Myocyte (in vitro differentiated cells): ENCODE measurements around the gene RBBP8NL. TPM values are rescaled to one million over a fixed set of nuclear protein-coding genes. Genes with fewer than 3 reads are reported as not detected.

Experiments used
- DNase-seq: peaks from one replicate; pipeline ENCODE4 v3.0.0-alpha.2; 2012; ENCODE audit warnings: low read depth
- total RNA-seq: library from RNA; depleted of rRNA; stranded (reverse); fragments of >200 nt; gene quantifications from 2 replicates; pipeline ENCODE4 v1.2.3, GENCODE V29; 2014

Gene RBBP8NL
- total RNA-seq, 1 donor from 2014 or later, result 0.05 TPM

- no peak for DNase-seq
Observed at GRCh38 chr20:62422636-62423325, 4.6 kb downstream of the RBBP8NL start.

DNA sequence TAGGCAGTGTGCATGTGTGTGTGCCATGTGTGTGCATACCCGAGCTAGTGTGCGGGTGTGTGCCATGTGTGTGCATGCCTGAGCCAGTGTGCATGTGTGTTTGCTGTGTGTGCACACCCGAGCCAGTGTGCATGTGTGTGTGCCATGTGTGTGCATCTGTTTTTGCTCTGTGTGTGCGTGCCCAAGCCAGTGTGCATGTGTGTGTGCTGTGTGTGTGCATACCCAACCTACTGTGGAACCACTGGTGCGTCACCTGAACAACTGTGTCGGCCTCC lies 5.7 kb downstream of the RBBP8NL start:
- no peak for DNase-seq

DNA sequence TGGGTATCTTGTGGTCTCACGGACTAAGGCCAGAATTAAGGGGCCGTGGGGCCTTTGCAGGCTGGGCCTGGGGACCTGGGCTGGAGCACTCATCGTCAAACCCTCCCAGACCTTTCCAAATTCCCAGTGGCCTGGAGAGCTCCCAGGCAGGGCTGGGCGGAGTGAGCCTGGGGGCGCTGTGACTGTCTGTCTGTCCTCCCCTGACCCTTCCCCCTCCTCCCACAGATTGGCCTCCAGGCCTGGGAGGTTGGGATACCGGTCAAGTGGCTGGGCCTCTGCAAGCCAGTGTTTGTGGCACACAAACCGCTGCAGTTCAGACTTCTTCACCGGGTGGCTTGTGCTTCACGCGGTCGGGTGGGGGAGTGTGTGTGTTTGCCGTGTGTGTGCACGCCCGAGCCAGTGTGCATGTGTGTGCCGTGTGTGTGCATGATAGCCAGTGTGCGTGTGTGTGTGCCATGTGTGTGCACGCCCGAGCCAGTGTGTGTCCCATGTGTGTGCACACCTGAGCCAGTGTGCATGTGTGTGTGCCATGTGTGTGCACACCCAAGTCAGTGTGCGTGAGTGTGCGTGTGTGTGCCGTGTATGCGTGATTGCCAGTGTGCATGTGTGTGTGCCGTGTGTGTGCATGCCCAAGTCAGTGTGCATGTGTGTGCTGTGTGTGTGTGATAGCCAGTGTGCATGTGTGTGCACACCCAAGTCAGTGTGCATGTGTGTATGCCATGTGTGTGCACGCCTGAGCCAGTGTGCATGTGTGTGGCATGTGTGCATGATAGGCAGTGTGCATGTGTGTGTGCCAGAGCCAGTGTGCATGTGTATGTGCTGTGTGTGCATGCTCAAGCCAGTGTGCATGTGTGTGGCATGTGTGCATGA lies 6.3 kb downstream of the RBBP8NL start:
- DNase-seq, result no peak

GRCh38 chr20:62419759-62420158 lies 7.6 kb downstream of the RBBP8NL start:
- no peak for DNase-seq

DNA sequence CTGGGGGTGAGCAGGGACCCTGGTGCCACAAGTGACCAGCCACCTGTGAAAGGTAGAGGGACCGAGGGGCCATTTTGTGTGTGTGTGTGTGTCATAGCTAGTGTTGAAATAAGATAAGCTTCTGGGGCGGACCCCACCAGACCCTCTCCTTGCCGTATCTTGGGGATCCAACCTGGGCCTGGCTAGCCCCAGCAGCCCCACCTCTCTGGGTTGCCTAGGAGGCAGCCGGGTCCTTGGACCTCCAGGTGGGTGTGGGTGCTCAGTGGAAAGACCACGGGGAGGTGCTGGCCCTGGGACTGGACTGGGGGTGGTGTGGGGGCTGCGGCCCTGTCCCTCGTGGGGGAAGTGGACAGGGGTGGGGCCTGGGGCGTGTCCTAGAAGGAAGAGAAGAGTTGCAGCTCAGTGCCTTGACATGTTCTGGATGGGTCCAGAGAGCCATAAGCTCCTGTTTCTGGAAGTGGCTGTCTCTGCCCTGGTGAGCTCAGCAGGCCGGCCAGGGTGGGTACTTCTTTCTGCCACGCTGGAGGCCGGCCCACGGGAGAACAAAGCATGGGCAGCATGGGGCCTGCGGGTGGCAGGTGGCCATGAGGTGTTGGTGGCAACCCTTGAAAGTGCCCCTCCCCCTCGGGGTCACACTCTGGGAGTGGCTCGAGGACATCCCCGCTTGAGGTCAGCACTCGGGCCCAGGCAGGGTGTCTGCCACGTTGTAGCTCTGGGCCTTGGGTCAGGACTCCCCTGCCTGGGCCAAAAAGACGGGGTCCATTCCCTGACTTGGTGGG lies 8.4 kb downstream of the RBBP8NL start:
- DNase-seq, result no peak

DNA sequence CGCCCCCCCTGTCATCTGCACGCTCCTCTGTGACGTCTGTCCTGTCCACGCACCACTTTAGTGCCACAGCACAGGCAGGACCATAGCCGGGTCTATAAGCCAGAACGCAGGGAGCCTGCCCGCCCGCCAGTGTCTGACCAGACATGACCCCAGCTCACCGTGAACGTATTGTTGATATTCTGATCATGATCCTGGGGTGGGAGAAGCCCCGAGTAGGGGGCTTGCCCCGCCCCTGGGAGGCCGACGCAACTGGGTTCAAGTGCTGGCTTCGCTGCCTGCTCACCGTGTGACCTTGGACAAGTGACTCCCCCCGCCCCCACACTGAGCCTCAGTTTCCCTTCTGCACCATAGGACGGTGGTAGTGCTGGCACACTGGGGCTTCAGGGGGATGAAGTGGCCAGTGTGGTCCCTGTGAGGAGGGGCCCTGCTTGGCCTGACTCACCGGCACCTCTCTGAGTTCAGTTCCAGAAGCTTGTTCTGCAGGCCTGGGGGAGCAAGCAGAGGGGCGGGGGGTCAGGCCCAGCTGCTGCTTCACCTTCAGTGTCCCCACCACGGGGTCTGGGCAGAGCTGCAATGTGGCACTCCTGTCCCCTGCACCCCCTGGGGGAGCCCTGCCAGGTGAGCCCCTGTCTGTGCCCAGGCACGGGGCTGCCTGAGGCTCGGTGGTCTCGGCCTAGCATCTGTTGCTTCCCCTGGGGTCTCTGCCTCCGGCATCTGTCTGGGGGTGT lies 9.2 kb downstream of the RBBP8NL start:
- no peak for DNase-seq

DNA sequence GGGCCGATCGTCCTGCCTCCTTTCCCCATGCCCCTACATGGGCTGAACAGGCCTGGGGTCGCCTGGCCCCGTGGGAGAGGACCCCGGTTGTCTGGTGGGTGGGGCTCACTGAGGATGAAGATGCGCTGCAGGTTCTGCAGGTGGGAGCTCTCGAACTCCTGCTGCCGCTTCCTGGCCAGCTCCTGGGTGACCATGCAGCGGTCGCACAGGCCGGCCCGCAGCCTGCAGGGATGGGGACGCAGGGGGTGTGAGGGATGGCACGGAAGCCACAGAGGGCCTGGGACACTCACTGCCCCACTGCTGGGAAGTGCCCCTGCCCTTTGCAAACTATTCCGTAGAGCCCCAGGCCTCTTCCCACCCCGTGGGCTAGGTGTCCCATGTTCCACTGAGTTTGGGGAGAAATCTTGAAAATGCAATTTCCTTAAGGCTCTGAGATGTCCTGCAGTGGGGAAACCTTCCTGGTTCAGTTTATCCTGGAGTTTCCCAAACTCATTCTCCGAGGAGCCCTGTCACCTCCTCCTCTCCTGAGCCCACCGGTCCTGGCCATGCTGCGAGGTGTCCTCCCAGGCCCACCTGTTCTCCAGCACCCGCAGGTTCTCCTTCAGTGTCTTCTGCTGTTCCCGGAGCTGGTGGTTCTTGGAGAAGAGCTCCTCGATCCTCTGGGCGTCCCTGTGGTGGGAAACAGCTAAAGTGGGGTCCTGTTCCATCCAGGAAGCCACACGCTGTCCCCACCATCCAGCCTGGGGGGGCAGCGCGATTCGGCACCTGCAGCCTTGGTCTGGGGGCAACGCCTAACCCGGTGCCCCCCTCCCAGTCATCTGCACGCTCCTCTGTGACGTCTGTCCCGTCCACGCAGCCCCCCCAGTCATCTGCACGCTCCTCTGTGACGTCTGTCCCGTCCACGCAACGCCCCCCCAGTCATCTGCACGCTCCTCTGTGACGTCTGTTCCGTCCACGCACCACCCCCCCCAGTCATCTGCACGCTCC lies 10.4 kb downstream of the RBBP8NL start:
- DNase-seq, result no peak

- no peak for DNase-seq
Observed at GRCh38 chr20:62415354-62416111, 11.8 kb downstream of the RBBP8NL start.

DNA sequence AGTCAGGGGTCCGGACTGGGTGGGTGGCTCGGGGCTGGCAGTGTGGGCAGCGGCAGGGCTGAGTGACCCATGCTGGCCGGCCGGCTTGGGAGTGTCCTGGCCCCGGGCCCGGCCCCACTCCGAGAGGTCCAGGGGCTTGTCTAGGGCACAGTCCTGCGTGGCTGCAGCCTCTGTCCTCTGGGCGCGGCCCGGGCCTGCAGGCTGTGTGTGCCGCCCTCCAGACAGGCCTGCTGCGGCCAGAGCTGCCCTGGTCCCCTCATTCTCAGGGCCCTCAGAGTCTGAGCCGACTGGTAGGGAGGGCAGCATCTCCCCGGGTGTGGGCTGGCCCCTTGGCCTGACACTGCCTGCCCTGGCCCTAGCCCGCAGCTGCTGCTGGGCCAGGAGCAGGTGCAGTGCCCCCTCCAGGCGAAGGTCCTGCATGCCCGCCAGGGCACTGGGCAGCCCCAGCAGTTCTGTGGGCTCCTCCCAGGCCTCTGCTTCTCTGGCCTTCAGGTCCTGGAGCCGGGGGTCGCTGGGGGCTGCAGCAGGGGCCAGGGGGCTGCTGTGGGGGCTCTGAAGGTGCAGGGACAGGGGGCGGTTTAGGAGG lies 13.3 kb downstream of the RBBP8NL start:
- DNase-seq, result peak; percentile 68

DNA sequence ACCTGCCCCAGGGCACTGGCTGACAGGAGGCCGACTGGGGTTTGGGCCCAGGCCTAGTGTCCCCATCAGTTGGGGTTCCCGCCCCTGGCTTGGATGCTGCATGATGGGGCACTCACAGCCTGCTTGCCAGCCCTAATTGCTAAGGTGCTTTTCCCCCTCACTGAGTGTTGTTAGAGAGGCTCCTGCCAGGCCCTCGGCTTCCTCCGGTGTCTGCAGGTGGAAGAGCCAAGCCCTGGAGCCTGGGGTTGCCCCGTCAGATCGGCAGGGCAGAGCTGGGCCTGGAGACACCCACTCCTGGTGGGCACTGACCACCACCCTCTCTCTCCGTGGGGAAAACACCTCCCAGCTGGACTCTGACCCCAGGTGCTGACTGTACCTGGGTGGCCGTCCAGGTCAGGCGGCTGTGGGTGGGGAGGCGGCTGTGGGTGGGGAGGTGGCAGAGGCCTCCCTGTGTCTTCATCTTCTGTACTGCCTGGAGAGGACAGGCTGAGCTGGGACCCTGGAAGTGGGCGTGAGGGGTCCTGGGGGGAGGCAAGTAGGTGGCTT lies 14.2 kb downstream of the RBBP8NL start:
- no peak for DNase-seq

- no peak for DNase-seq
Observed at GRCh38 chr20:62412194-62413024, 14.9 kb downstream of the RBBP8NL start.

DNA sequence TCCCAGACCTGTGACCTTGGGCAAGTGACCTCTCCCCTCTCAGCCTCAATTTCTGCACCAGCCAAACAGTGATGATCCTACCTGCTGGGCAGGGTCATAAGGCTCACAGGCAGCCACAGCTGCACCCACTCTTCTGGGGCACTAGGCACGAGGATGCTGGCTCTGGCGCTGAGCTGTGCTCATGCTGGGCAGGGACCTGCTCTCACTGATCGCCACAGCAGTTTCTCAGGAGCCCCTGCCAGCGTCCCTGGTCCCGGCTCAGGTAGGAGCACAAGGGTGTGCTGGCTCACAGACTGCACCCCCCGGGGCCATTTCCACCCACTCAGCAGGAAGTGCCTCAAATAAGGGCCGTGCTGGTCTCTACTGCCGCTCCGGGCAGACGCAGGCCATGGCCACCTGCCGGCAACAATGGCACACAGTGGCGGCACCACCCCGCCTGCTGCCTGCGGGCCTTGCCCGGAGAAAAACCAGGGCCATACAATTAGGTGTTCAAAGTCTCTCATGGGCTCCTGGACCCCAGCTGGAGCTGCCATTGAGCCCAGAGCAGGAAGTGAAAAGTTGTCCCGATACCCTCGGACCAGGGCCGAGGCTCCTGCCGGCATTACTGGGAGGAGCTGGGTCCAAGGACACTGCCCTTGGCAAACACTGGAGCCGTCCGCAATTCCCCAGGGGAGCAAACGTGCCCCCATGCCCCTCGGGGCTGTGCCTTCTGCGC lies 15.7 kb downstream of the RBBP8NL start:
- no peak for DNase-seq

DNA sequence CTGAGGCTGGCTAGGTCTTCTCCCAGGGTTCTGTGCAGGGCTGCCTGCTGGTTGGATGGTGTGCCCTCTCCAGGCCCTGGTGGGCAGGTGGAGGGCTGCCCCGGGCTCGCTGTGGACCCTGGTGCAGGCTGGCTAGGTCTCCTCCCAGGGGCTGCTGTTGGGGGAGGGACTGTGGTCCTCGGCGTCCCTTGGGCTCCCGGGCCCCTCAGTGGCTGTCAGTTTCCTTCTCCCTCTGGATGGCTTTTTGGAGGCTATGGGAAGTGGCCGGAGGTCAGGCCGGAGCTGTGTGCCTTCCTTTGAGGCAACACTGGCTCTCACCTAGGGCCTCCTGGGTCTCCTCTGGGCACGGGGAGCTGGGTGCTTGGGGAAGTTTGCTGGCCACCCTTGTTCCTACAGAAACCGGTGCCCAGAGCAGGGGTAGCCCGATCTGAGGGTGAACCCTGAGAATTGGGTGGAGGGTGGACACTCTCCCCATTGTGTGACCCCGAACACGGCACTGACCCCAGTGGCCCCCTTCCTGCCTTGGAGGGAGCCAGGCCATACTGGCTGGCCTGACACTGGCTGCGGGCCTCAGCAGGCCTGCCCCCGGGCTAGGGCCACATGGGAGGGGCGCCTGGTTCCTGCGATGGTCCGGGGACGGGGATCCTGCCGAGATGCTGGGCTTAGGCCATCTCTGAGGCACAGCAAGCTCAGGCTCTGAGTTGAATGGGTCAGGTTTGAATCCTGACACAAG lies 16.4 kb downstream of the RBBP8NL start:
- DNase-seq, result no peak

- peak; percentile 79 for DNase-seq
Observed at GRCh38 chr20:62409931-62410745, 17.2 kb downstream of the RBBP8NL start.

GRCh38 chr20:62409086-62409853 lies 18.1 kb downstream of the RBBP8NL start:
- DNase-seq, result no peak
